KMS-11 (cell line): ENCODE data around the gene TPRN.

ENCODE experiments used
- H2AFZ ChIP-seq: fragments of 200-600 bp; sonication (generic); 2 replicates; pipeline ENCODE4 v1.6.1; 2016; ENCODE audit warnings: antibody characterized with exemption, mixed run types, low read depth
- H3K27ac ChIP-seq: fragments of 200-600 bp; sonication (generic); 2 replicates; pipeline ENCODE4 v1.6.1; 2016; ENCODE audit warnings: mild to moderate bottlenecking, mixed run types
- H3K27me3 ChIP-seq: fragments of 200-600 bp; sonication (generic); 2 replicates; pipeline ENCODE4 v1.6.1; 2017; ENCODE audit warnings: mild to moderate bottlenecking, low read depth, mixed run types, moderate library complexity; ENCODE audit not compliant: insufficient read depth
- H3K36me3 ChIP-seq: fragments of 200-600 bp; sonication (generic); 2 replicates; pipeline ENCODE4 v1.6.1; 2017; ENCODE audit warnings: mild to moderate bottlenecking, mixed run types; ENCODE audit not compliant: insufficient read depth
- H3K4me1 ChIP-seq: fragments of 200-600 bp; sonication (generic); 2 replicates; pipeline ENCODE4 v1.6.1; 2016; ENCODE audit warnings: mild to moderate bottlenecking, low read depth, mixed run types; ENCODE audit not compliant: poor library complexity, severe bottlenecking
- H3K4me2 ChIP-seq: fragments of 200-600 bp; sonication (generic); 2 replicates; pipeline ENCODE4 v1.7.0; 2016; ENCODE audit warnings: mild to moderate bottlenecking, mixed run types
- H3K4me3 ChIP-seq: fragments of 200-600 bp; sonication (generic); IDR thresholded peaks from 2 replicates; pipeline ENCODE4 v1.6.1; 2017; ENCODE audit warnings: low read depth, low read length, mixed read lengths; ENCODE audit not compliant: insufficient read depth
- H3K79me2 ChIP-seq: fragments of 200-600 bp; sonication (generic); 2 replicates; pipeline ENCODE4 v1.6.1; 2016; ENCODE audit warnings: low read depth, mixed run types; ENCODE audit not compliant: insufficient read depth
- H3K9ac ChIP-seq: fragments of 200-600 bp; sonication (generic); 2 replicates; pipeline ENCODE4 v1.6.1; 2016; ENCODE audit warnings: mild to moderate bottlenecking, mixed run types
- H4K20me1 ChIP-seq: fragments of 200-600 bp; sonication (generic); 2 replicates; pipeline ENCODE4 v1.6.1; 2016; ENCODE audit warnings: mild to moderate bottlenecking, mixed run types; ENCODE audit not compliant: insufficient read depth
- TF ChIP-seq, protein P1 (sequence below): fragments of 200-600 bp; sonication (generic); conservative IDR thresholded peaks from 2 replicates; pipeline ENCODE4 v1.6.1; 2017; ENCODE audit warnings: low read depth, mild to moderate bottlenecking, antibody characterized with exemption, low read length, moderate library complexity, mixed read lengths

TPRN gene

DNA sequence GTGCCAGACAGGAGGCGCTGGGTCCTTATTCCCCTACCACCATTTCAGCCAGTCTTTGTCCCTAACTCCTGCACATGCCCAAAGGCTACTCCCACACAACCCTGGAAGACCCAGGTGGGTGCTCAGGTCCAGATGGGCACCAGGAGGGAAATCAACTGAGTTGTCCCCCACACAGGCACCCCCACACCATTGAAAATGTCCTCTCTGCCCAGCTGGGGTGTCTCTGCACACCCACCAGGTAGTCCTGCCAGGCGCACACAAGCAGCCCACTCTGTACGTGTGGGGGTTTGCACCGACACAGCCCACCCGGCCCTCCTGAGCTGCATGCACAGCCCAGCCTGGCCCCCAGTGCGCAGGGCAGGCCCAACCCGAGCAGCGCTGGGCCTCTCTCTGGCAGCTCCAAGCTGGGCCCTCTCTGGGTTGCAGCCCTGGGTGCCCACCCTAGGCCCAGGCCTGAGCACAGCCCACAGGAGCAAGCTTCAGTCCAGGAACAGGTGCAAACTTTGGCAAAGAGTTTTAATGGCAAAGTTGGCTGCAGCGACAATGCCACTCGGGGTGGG is 19.3 kb upstream of the TPRN start:
- Histone ChIP-seq H3K4me3 (no peak overlapping the region), H2AFZ (no peak overlapping the region), H3K4me2 (no peak overlapping the region), H3K27me3 (no peaks in the 10 kb centered on the region), H3K36me3 (no peaks in the 10 kb centered on the region), H3K27ac (no peak overlapping the region), H4K20me1 (no peaks in the 10 kb centered on the region), H3K4me1 (peaks cover 10% of the 10 kb centered on the region), H3K79me2 (no peaks in the 10 kb centered on the region), H3K9ac (no peak overlapping the region)
- TF ChIP-seq, protein P1, sequence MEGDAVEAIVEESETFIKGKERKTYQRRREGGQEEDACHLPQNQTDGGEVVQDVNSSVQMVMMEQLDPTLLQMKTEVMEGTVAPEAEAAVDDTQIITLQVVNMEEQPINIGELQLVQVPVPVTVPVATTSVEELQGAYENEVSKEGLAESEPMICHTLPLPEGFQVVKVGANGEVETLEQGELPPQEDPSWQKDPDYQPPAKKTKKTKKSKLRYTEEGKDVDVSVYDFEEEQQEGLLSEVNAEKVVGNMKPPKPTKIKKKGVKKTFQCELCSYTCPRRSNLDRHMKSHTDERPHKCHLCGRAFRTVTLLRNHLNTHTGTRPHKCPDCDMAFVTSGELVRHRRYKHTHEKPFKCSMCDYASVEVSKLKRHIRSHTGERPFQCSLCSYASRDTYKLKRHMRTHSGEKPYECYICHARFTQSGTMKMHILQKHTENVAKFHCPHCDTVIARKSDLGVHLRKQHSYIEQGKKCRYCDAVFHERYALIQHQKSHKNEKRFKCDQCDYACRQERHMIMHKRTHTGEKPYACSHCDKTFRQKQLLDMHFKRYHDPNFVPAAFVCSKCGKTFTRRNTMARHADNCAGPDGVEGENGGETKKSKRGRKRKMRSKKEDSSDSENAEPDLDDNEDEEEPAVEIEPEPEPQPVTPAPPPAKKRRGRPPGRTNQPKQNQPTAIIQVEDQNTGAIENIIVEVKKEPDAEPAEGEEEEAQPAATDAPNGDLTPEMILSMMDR: no peak

DNA sequence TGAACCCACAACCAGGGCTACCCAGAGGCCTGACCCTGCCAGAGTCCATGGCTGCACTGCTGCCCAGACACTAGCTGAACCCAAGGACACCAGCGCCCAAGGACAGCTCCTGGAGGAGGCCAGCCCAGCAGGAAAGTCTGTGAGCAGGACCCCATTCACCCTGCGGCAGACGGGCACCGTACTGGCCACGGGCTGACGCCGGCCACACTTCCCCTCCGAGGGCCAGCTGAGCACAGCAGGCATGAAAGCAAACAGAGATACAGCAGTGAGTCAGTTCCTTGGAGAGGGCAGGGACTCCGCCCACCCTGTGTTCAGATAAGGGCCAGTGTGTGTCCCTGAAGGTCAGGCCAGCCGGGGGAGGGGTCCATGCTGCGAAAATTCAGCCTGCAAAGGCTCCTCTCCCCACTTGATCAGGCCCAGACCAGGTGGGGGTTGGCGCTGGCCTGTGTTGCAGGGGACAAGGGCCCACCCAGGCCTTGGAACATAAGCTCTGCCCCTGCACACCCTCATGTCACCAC is 18.3 kb upstream of the TPRN start:
- Histone ChIP-seq H3K4me2 (no peak overlapping the region), H3K36me3 (no peaks in the 10 kb centered on the region), H3K27ac (no peak overlapping the region), H3K9ac (no peak overlapping the region), H4K20me1 (no peaks in the 10 kb centered on the region), H3K4me3 (no peak overlapping the region), H3K79me2 (no peaks in the 10 kb centered on the region), H2AFZ (no peak overlapping the region), H3K4me1 (peaks cover 5% of the 10 kb centered on the region), H3K27me3 (no peaks in the 10 kb centered on the region)
- TF ChIP-seq, protein P1: no peak

DNA sequence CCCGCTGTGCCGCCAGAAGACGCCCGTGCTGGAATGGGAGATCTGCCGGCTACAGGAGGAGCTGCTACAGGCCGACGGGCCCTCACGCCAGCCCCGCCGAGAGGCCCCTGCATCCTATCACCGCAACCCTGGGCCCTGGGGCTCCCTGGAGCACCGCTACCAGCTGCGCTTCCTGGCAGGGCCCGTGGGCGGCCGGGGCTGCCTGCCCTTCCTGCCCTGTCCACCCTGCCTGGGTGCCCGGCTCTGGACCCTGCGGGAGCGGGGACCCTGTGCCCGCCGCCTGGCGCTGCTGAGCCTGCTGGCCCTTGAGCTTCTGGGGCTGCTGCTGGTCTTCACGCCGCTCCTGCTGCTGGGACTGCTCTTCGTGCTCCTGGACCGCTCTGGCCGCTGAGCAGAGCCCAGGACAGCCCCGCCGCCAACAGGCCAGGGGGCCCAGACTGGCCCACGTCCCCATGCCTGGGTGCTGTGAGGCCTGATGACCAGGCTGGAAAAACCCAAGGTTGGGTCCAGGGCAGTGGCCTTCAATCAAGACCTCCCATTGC is 17.7 kb upstream of the TPRN start:
- H3K4me2 ChIP-seq: no peak overlapping the region

DNA sequence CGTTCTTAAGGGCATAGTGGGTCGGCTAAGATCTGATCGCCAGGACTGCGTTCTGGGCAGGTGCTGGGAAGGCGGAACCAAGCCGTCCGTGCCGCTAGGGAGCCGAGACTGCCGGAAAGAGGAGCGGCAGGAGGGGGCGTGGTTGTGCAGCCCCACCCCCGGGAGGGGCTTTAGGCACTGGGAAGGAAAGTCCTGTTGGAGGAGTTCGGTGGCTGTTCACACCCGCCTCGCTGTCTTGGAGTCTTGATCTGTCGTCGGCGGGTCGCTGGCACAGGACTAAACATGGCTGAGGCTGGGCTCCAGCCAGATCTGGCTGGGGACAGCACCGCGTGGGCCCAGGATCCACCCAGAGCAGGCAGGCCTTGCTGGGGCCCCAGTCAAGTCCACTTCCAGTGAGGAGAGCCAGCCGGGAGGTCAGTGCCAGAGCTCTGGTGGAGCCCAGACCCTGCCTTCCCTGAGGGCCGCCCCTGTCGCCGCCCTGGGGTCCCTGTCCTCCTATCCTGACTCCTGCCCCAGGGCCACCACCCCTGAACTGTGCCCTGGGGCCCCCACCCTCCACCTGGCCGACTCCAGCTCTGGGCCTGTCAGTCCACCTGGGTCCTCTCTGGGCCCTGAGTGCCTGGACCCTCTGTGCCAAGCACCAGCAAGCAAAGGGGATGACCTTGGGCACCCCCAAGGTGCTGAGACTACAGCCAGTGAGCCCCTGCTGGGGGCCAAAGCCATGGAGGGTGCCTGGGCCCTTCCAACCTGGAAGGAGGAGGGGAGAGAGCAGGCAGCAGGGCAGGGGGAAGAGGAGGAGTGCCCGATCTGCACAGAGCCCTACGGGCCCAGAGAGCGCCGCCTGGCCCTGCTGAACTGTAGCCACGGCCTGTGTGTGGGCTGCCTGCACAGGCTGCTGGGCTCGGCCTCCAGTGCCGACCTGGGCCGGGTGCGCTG is 17.0 kb upstream of the TPRN start:
- Histone ChIP-seq H3K27ac (no peak overlapping the region), H3K36me3 (no peaks in the 10 kb centered on the region), H3K4me3 (no peak overlapping the region), H3K4me2 (no peak overlapping the region), H3K27me3 (no peaks in the 10 kb centered on the region), H3K79me2 (no peaks in the 10 kb centered on the region), H3K9ac (no peak overlapping the region), H2AFZ (no peak overlapping the region), H4K20me1 (no peaks in the 10 kb centered on the region), H3K4me1 (no peaks in the 10 kb centered on the region)
- TF ChIP-seq, protein P1: no peak

More for the DNA sequence above, 17.7 kb upstream of the TPRN start:
- Histone ChIP-seq H3K4me1 (peaks cover 4% of the 10 kb centered on the region), H3K9ac (no peak overlapping the region), H2AFZ (no peak overlapping the region), H3K27me3 (no peaks in the 10 kb centered on the region), H3K79me2 (no peaks in the 10 kb centered on the region), H3K27ac (no peak overlapping the region), H3K4me3 (no peak overlapping the region), H3K36me3 (no peaks in the 10 kb centered on the region), H4K20me1 (no peaks in the 10 kb centered on the region)
- TF ChIP-seq, protein P1: no peak
